Psoas muscle (tissue), 8 donors: ENCODE data around the gene FTH1. TPM values are rescaled to one million over a fixed set of nuclear protein-coding genes. Genes with fewer than 3 reads are reported as not detected.
"Not testable (repeated sequence)": the region's sequence is repeated elsewhere in the genome, so short reads cannot be mapped to it uniquely, and the experiment has no call there.

Experiments
- ATAC-seq, 4 donors: fragments of 200-7000 bp; cut with Tn5 transposase; one replicate each; pipeline ENCODE4 v1.9.1; 2020; ENCODE audit warnings: moderate library complexity in 3 of 4, mild to moderate bottlenecking in 2 of 4
- DNase-seq, 2 donors: peaks; one replicate each; pipeline ENCODE4 v3.0.0-alpha.2; 2020
- H3K27ac ChIP-seq: fragments of 200-600 bp; one replicate; pipeline ENCODE4 v1.8.0; 2022
- H3K27me3 ChIP-seq, 3 donors: fragments of 200-600 bp in 1 of 3; one replicate each; pipeline versions ENCODE4 v1.6.1 to v1.8.0; 2013 to 2022; ENCODE audit warnings: low read length in 2 of 3, mild to moderate bottlenecking in 2 of 3, moderate library complexity in 1 of 3; ENCODE audit not compliant: insufficient read depth in 3 of 3
- H3K36me3 ChIP-seq, 2 donors: fragments of 200-600 bp in 1 of 2; one replicate each; pipeline versions ENCODE4 v1.6.1 to v1.8.0; 2013 to 2022; ENCODE audit warnings: low read depth in 1 of 2, mild to moderate bottlenecking in 1 of 2, moderate library complexity in 1 of 2; ENCODE audit not compliant: insufficient read depth in 1 of 2
- H3K4me1 ChIP-seq: fragments of 200-600 bp; one replicate; pipeline ENCODE4 v1.8.0; 2022
- H3K4me3 ChIP-seq: fragments of 200-600 bp; one replicate; pipeline ENCODE4 v1.8.0; 2022; ENCODE audit warnings: mild to moderate bottlenecking
- H3K9me3 ChIP-seq: fragments of 200-600 bp; one replicate; pipeline ENCODE4 v1.8.0; 2022
- CTCF ChIP-seq: fragments of 200-600 bp; IDR thresholded peaks from one replicate; pipeline ENCODE4 v1.8.0; 2022; ENCODE audit warnings: antibody characterized with exemption
- WGBS, 3 donors: extraction: QIAGEN DNeasy Blood & Tissue Kit; methylation state at CpG; one replicate each; pipeline versions ENCODE4 v1.1.6 to v1.1.7; 2013; 5-methylcytosine and 5-hydroxymethylcytosine counted together
- intact Hi-C, 2 donors: fragments of 100-400 bp; cut with DNase I; formaldehyde crosslinking; loops; one replicate each; pipeline versions ENCODE4 v1.11.0 to v1.14.2; 2022
- polyA plus RNA-seq, 3 donors: library from polyadenylated mRNA; stranded (reverse); fragments of 200-250 nt; gene quantifications; one replicate each; pipeline ENCODE4 v1.2.3, GENCODE V29; 2013
- total RNA-seq, 4 donors: library from RNA; stranded (reverse); fragmentation: NEBNext Ultra II Directional in 2 of 4; extraction: Animal tissue kit (Norgen Biotek cat#: 25700) in 2 of 4; gene quantifications; one replicate each; pipeline versions ENCODE4 v1.2.1 to v1.2.4, GENCODE V29; 2021 to 2023
- donor health status: healthy with polysubstance abuse.
- donor health status: DM: no; HTN: no; CAD: no; lungs with moderate emphysema.
- donor health status: Bipolar disorder and iron deficiency.
- donor health status: healthy.
- donor health status: DM: yes; HTN: yes; CAD: no.
- donor health status: DM: no; HTN: no; CAD: no.
- donor health status: DM: no; HTN: no; CAD: no.
- donor health status: DM: yes; HTN: yes; CAD: no.

Gene FTH1
- total and polyA plus RNA-seq, 7 donors = 2,269 to 16,176 (median 3,132) TPM

- peaks cover 0 to 25% (median 2%) of the 10 kb centered on the region in 3 donors for H3K27me3 ChIP-seq
- DNase-seq = no peak
- peak overlapping the region; percentile 63 for H3K4me3 ChIP-seq
- intact Hi-C loops = loop anchor here in 1 of 2 donors (10.0 kb wide), 1 partner anchor 159 kb away; the partner anchor contains the start of genes FEN1 and TMEM258
- H3K9me3 ChIP-seq = no peaks in the 10 kb centered on the region
- H3K4me1 ChIP-seq = peaks cover 5% of the 10 kb centered on the region
- 94% methylated on average over 9 of the region's 9 CpGs for WGBS, 3 donors
- H3K27ac ChIP-seq = peak overlapping the region; percentile 33
- no peak for TF ChIP-seq CTCF
- H3K36me3 ChIP-seq = no peaks in the 10 kb centered on the region
- ATAC-seq = no peak
These were observed 13.2 kb downstream of the FTH1 start for GRCh38 chr11:61954106-61954850.

- not testable (repeated sequence) for H3K4me1 ChIP-seq, H3K36me3 ChIP-seq, ATAC-seq, DNase-seq, H3K9me3 ChIP-seq, H3K27ac ChIP-seq, H3K4me3 ChIP-seq
- 96 to 98% (median 97%) methylated on average over 5 of the region's 5 CpGs for WGBS, 3 donors
- intact Hi-C loops = loop anchor here in 1 of 2 donors (10.0 kb wide), 1 partner anchor 159 kb away; the partner anchor contains the start of genes FEN1 and TMEM258
- peaks cover 0 to 25% (median 2%) of the 10 kb centered on the region in 3 donors for H3K27me3 ChIP-seq
These were observed 13.8 kb downstream of the FTH1 start for GRCh38 chr11:61953632-61954031.

- WGBS, 3 donors = 92 to 96% (median 94%) methylated on average over 3 of the region's 3 CpGs
- DNase-seq (no peak), ATAC-seq (no peak)
- H3K4me1 ChIP-seq = peaks cover 5% of the 10 kb centered on the region
- no peak overlapping the region for H3K27ac ChIP-seq
- peaks cover 0 to 25% (median 2%) of the 10 kb centered on the region in 3 donors for H3K27me3 ChIP-seq
- H3K9me3 ChIP-seq = no peaks in the 10 kb centered on the region
- H3K4me3 ChIP-seq = no peak overlapping the region
- no peaks in the 10 kb centered on the region for H3K36me3 ChIP-seq
- intact Hi-C loops = loop anchor here in 1 of 2 donors (10.0 kb wide), 1 partner anchor 158 kb away; the partner anchor contains the start of genes FEN1 and TMEM258
- TF ChIP-seq CTCF = no peak
These were observed 14.6 kb downstream of the FTH1 start for GRCh38 chr11:61952882-61953281.

GRCh38 chr11:61951484-61952135, 15.8 kb downstream of the FTH1 start:
- DNase-seq (no peak), ATAC-seq (no peak)
- H3K9me3 ChIP-seq = no peaks in the 10 kb centered on the region
- intact Hi-C loops = loop anchor here in 1 of 2 donors (10.0 kb wide), 1 partner anchor 157 kb away; the partner anchor contains the start of genes FEN1 and TMEM258
- no peak overlapping the region for H3K27ac ChIP-seq
- 94 to 96% (median 95%) methylated on average over 11 of the region's 11 CpGs for WGBS, 3 donors
- peaks cover 0 to 25% (median 2%) of the 10 kb centered on the region in 3 donors for H3K27me3 ChIP-seq
- TF ChIP-seq CTCF = no peak
- peaks cover 5% of the 10 kb centered on the region for H3K4me1 ChIP-seq
- no peaks in the 10 kb centered on the region for H3K36me3 ChIP-seq
- no peak overlapping the region for H3K4me3 ChIP-seq

- Histone ChIP-seq H3K9me3 (no peaks in the 10 kb centered on the region), H3K27me3 (peaks cover 0 to 17% (median 2%) of the 10 kb centered on the region in 3 donors), H3K36me3 (no peaks in the 10 kb centered on the region), H3K4me1 (peaks cover under 1% of the 10 kb centered on the region), H3K27ac (no peak within 1 kb of the TSS), H3K4me3 (no peak within 1 kb of the TSS)
- intact Hi-C loops = loop anchor here in 1 of 2 donors (10.0 kb wide), 1 partner anchor 155 kb away; the partner anchor contains the start of genes FEN1 and TMEM258
- 77 to 87% (median 78%) methylated on average over 8 of the region's 8 CpGs for WGBS, 3 donors
- DNase-seq (no peak), ATAC-seq (no peak)
- no peak for TF ChIP-seq CTCF
These were observed 17.3 kb downstream of the FTH1 start, which contains the start of gene BEST1 for GRCh38 chr11:61950035-61950547. BEST1 (plus strand) TSS chr11:61950351; CDS start chr11:61951807, 1,456 bp downstream.
